SIG-M5 (cell line): Measurements from ENCODE around the gene PNLIPRP2.

ENCODE experiments used
- DNase-seq: peaks from one replicate; lab custom pipeline; 2025; lab: John Stamatoyannopoulos, UW

PNLIPRP2 gene

GRCh38 chr10:116655568-116655967 is 34.8 kb downstream of the PNLIPRP2 start:
- DNase-seq, result no peak

- no peak for DNase-seq
These were observed 35.3 kb downstream of the PNLIPRP2 start for GRCh38 chr10:116656044-116656443.

DNA sequence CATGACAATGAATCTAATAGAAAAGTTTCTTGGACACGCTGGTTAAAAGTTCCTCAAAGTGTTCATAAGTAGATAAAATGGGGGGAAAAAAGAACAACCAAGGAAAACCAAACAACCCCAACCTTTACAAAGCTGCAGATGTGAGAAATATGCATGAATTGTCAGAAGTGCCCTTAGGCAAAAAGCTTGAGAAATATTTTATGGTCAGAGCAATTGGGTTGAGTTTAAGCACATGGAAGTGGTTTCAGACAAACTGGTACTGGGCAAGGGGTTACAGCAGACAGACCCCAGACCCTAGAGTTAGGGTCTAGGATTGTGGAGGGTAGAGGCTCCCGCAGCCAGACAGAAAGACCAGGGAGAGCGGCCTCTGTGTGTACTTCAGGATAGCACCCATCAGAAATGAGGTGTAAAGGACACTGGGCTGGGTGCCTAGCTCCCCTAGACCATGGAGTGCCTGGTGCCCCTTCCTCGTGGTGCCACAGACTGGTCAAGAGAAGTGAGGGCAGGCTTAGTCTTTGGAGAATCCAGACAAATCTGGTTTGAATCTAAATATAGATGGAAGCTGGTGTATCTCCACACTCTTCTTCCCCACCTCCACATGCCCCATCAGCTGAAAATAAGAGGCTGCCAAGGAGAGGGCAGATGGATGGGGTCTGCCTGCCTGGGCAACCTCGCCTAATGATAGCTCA is 37.3 kb downstream of the PNLIPRP2 start:
- DNase-seq, result no peak

DNA sequence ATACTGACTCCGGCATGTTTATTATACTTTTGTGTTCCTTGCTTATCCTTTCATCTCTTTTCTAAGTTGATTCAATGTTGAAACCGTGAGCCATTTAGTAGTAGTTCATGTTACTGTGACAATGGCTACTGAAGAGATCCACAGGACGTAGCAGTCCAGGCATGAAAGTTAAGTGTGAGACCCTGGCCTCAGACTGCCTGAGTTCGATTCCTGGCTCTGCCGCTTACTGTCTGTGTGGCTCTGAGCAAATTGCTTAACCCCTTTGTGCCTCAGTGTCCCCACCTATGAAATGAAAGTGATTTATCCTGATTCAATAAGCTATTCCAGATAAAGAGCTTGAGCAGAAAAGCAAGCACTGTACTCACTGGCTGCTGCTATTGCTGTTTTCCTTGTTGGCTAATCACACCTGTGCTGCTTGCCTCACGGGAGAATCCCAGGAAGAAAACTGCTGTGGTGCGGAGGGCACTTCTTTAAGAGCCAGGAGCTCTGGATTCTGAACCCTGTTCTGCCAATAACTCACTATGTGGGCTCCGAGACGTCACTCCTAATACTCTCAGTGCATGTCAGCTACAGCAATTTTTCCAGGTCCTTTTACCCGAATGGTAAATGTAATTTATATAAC is 38.4 kb downstream of the PNLIPRP2 start:
- DNase-seq, result no peak

GRCh38 chr10:116660860-116661259 is 40.1 kb downstream of the PNLIPRP2 start:
- DNase-seq, result no peak

- no peak for DNase-seq
These were observed 42.6 kb downstream of the PNLIPRP2 start for GRCh38 chr10:116663342-116663741.

DNA sequence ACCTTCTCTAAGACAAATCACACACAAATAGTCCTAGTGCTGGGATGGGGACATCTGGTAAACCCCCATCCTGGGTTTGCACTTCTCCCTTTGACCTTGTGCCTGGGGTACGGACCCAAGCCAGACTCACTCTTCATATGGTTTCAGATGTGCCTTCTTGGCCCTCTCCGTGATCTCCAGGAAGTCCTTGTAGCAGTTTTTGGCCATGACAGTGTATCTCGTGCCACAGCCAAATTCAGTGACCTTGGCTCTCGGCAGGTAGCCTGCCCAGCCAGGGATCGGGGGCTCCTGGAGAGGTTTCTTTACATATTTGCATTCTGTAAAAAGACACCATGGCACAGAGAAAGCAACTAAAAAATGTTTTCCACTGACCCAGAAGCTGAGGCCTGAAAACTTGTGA is 43.9 kb downstream of the PNLIPRP2 start:
- no peak for DNase-seq

DNA sequence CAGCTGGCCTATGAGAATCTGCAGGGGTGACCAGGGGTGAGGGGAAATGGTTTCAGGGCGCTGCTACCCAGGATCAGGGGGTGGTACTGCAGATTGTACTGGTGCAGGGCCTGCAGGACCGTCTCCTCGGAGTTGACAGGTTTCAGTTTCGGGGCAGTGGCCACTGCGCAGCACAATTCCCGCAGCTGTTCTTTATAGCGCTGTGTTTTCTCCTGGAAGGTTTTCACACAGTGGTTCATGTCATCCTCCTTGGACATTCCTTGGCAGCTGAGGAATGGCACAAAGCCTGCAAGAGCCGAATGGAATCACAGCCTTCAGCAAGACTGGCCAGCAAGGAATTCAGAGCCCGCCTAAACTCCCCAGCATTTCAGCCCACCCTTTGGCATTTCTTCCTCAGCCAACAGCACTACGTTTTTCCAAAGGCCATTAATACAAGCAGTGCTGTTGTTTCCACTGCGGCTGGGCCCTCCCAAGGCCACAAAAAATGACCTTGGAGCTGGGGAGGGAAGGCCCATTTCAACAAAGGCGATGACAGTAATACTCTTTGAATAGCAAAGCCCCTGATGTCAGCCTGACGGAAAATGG is 44.9 kb downstream of the PNLIPRP2 start:
- DNase-seq, result no peak

GRCh38 chr10:116667484-116667883 is 46.7 kb downstream of the PNLIPRP2 start:
- no peak for DNase-seq

GRCh38 chr10:116668018-116668417 is 47.3 kb downstream of the PNLIPRP2 start:
- no peak for DNase-seq

GRCh38 chr10:116668446-116668845 is 47.7 kb downstream of the PNLIPRP2 start:
- DNase-seq, result no peak

DNA sequence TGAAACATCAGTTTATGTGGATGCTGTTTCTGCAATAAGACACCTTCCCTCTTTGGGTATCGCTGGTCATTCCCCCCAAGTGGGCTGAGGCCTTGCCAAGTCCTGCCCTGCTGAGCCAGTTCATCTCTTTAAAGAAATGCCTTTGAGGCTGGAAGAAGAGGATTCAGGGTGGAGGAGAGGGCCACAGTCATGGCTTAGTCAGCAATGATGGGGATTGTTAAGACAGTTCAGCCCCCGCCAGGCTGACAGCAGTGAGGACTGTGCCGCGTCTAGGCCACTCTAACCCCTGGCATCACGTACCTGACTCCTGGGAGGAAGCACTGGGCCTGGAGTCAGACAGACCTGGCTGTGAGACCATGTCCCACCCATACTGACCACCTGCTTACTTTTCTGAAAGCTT is 48.3 kb downstream of the PNLIPRP2 start:
- DNase-seq, result no peak

- no peak for DNase-seq
These were observed 49.3 kb downstream of the PNLIPRP2 start for GRCh38 chr10:116669832-116670644.

DNA sequence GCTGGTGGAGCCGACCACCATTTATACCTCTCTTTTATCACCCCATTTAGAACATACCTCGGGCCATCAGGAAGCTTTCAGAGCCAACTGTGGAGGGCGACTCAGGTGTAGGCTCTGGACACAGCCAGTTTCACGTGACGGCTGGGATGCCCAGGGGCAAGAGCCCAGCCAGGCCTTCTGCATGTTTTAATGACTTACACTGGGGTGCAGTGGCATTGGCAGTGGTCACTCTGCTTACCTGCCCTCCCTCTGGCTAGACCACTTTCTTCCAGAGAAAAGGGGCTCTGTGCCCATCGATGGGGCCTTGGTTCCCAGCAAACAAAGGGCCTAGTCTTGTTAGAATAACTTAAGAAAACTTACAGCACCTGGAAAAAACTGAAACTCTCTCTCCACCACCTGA is 50.0 kb downstream of the PNLIPRP2 start:
- no peak for DNase-seq

DNA sequence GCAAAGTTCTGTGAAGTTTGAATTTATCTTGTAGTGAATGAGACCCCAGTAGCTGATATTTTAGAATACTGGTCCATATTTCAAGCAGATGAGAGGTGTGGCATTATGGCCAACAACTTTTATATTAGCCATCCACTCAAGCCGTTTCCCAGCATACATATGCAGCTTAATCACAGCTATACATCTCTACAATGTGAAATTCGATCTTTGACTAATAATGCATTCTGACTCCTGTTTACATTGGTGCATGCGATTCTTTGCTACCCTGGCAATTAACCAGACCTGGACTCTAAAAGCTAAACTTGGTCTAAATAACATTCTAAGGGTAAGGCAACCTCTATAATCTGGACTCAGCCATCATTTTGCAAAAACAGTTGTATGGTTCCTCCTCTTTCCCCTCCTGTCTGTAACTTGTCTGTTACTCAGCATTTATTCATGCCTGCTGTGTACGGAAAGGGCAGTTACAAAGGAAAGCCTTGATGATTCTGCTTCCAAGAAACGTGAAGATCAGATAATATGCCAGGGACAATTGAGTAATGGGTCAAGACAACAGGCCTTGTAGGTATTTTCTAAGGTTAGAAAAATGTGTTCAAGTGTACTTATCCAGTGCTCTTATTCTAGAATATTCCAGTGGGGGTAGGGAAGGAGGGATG is 50.6 kb downstream of the PNLIPRP2 start:
- no peak for DNase-seq

- DNase-seq, result no peak
These were observed 52.1 kb downstream of the PNLIPRP2 start for GRCh38 chr10:116672891-116673290.

DNA sequence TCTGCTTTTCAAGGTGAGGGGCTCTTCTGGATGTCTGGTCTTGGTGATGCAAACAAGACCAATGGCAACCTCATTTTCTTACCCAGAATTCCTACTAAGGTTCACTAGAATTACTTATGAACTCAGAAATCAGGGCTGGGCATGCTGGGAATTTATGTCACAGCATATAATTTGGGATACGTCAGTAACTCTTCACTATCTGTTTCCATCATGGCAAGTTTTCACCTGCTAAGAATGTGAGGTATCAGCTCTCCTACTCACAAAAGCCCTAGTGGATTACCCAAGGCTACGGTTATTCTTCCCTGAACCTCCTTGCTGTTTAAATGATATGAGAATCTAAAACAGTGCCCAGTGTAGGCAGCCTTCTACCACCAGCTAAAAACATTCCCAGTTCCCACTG is 53.1 kb downstream of the PNLIPRP2 start:
- DNase-seq, result no peak

GRCh38 chr10:116674901-116675423 is 54.2 kb downstream of the PNLIPRP2 start:
- no peak for DNase-seq

DNA sequence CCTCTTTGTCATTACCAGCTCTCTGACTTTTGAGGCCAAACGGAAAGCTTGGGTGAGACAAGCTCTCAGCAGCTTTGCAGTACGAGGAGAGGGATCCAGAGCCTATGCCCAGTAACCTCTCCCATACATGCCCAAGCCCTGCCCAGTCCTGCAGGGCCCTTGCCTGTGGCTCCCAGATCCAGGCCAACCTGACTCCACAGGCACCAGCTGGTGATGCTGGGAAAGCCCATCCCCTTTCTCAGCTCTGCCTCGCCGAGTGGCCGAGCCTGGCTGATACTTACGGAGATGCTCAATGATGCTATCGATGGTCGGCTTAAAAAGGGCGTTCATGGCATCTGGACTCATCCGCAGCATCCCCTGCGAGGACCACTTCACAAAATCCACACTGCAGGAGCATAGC is 55.4 kb downstream of the PNLIPRP2 start:
- no peak for DNase-seq

DNA sequence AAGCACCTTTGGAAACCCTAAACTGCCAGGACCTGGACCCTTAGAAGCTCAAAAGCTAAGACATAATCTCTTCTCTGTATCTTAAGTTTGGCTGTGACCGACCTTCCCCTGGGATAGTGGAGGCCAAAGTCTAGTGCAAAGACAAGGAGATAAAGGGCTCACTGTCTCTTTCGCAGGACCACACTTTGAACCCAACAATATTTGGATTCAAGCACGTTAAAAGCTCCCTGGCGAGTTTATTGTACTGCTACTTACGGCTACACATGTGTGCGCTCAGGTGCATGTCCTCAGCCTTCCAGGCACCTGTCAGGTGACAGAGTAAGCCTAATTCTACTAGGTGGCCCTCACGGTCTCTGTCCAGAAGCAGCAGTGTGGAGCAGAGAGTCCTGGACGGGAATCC is 55.9 kb downstream of the PNLIPRP2 start:
- DNase-seq, result no peak

GRCh38 chr10:116679351-116679750 is 58.6 kb downstream of the PNLIPRP2 start:
- no peak for DNase-seq

DNA sequence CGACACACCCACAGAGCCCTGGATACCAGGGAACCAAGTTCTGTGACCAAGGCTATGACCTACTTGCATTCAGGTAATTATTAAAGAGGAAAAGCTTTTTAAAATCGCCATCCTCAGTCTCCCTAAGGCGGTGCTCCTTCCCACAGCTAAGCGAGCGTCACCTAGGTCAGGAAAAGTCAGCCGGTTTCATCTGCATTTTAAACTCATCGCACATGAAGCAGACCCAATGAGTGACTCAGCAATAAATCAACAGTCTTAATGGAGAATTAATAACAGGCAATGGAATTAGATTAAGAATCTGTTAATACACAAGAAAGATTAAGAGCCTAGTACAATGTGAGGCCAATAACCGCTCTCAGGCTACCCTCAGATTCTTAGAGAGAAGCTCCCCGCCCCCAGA is 62.4 kb downstream of the PNLIPRP2 start:
- DNase-seq, result no peak
